RWPE1 (cell line): Measurements from ENCODE around the gene HLA-DRB1.

Experiments
- CTCF ChIA-PET: fragments of 350-600 bp; sonication (Branson Sonifier 250); formaldehyde crosslinking; extraction: SDS; loops from one replicate; lab custom pipeline; 2021; lab: Yijun Ruan, JAX
- POLR2A ChIA-PET: fragments of 400-600 bp; formaldehyde crosslinking; extraction: SDS; loops from one replicate; lab custom pipeline; 2020; ENCODE audit warnings: antibody characterized with exemption; ENCODE audit not compliant: low non-redundant PET; lab: Yijun Ruan, JAX
- DNase-seq: peaks from one replicate; pipeline ENCODE4 v3.0.0; 2012; ENCODE audit warnings: low spot score
- H3K27ac ChIP-seq: fragments of 450-650 bp; 2 replicates; pipeline ENCODE4 v1.5.1; 2017
- TF ChIP-seq, protein P1 (sequence below): fragments of 450-650 bp; conservative IDR thresholded peaks from 2 replicates; pipeline ENCODE4 v1.5.1; 2017; ENCODE audit warnings: low read depth, mild to moderate bottlenecking

The HLA-DRB1 gene

DNA sequence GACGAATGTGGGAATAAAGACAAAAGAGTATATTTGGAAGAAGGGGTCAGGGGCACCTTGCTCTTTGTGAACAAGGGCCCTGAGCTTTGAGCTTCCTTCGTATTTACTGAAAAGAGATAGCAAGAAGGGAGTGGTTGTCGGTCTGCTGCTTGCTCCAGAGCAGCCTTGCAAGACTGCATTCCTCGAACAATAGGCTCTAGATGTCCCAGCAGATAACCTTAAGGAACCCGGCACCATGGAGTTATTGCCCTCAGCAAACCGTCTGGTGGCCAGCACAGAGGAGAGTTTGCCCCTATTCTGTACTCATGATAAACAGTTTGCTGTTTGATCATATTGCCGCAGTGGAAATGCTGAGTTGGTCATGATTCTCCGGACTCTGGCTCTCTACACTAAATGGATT is 22.7 kb downstream of the HLA-DRB1 start:
- CTCF ChIA-PET, result no interaction called here
- POLR2A ChIA-PET, result no interaction called here
- no peak overlapping the region for H3K27ac ChIP-seq
- TF ChIP-seq, protein P1, sequence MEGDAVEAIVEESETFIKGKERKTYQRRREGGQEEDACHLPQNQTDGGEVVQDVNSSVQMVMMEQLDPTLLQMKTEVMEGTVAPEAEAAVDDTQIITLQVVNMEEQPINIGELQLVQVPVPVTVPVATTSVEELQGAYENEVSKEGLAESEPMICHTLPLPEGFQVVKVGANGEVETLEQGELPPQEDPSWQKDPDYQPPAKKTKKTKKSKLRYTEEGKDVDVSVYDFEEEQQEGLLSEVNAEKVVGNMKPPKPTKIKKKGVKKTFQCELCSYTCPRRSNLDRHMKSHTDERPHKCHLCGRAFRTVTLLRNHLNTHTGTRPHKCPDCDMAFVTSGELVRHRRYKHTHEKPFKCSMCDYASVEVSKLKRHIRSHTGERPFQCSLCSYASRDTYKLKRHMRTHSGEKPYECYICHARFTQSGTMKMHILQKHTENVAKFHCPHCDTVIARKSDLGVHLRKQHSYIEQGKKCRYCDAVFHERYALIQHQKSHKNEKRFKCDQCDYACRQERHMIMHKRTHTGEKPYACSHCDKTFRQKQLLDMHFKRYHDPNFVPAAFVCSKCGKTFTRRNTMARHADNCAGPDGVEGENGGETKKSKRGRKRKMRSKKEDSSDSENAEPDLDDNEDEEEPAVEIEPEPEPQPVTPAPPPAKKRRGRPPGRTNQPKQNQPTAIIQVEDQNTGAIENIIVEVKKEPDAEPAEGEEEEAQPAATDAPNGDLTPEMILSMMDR, result no peak
- DNase-seq, result no peak

DNA sequence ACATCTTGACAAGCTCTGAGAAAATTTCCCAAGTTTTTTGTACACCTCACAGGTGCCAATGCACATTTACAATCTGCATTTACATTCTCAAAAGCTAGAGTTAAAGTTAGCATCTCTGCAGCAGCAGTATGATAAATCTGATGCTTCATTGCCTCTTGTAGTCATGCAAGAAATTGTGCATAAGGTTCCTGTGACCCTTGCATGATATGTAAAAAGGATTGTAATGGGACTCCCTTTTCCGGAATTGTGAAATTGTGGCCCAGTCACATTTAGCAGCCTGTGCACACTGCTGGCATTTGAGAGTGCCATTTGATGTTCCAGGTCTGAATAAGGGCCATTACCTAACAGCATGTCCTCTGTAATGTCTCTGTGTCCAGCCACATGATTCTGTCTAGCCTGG is 24.1 kb downstream of the HLA-DRB1 start:
- H3K27ac ChIP-seq, result no peak overlapping the region
- TF ChIP-seq, protein P1, result no peak
- ChIA-PET POLR2A (no interaction called here), CTCF (no interaction called here)
- no peak for DNase-seq

DNA sequence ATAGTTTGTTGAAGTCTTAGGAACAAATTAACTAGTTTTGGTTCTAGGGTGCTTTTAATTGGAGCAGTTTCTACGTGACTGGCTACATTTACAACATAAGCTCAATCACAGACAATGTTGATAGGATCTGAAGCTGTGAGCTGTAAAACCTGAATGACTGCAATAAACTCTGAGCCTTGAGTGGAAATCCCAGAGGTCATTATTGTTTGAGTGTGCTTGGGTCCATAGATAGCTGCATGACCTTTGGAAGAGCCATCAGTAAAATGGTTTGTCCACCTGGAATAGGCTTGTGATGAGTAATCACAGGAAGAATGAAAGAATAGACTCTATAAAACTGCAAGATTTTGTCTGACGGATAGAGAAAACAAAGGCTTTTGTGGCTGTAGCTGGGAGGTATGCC is 26.7 kb downstream of the HLA-DRB1 start:
- TF ChIP-seq, protein P1, result no peak
- H3K27ac ChIP-seq, result no peak overlapping the region
- CTCF ChIA-PET, result interaction anchor here (0.6 kb wide), 1 partner anchor 1069 kb away, joined by 3 read pairs; no protein-coding TSS in a partner anchor
- POLR2A ChIA-PET, result no interaction called here
- no peak for DNase-seq

DNA sequence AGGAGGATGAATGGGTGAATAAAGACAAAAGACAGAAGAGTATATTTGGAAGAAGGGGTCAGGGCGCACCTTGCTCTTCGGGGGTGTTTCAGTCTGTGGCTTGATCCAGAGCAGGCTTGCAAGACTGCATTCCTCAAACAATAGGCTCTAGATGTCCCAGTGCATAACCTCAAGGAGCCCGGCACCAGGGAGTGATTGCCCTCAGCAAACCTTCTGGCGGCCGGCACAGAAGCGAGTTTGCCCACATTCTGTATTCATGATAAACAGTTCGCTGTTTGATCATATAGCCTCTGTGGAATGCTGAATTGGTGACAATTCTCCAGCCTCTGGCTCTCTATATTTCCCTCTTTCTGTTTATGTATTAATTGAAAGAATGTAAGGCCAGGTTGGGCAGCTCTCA is 29.9 kb downstream of the HLA-DRB1 start:
- no peak for DNase-seq
- TF ChIP-seq, protein P1, result no peak
- H3K27ac ChIP-seq, result no peak overlapping the region
- CTCF ChIA-PET, result no interaction called here
- POLR2A ChIA-PET, result no interaction called here

DNA sequence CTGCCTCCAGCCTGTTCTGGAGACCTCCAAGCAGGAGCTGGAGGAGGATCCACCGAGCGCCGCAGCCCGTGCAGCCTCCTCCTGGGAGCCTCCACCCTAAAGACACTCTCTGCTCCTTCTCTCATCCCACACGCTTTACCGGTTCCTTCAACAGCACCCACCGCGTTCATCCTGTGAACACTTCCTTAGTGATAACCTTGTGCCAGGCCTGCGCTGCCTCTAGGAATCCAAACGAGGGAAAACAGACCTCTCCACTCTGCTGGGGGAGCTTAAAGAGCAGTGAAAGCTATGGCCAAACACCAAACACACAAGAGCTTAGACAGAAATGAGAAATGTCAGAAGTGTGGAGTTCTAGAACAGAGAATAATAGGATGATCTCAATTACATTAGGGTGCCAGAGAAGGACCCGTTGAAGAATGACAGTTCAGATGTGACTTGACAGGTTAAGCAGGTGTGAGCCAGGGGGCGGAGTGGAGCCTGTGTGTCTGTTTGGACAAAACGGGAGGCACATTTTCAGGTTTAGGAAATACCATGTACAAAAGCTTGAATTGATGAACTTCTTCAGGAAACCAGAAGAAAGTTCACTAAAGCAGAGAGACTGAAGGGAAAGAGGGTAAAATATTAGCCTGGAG is 31.1 kb downstream of the HLA-DRB1 start:
- no peak overlapping the region for H3K27ac ChIP-seq
- TF ChIP-seq, protein P1, result no peak
- ChIA-PET CTCF (no interaction called here), POLR2A (no interaction called here)
- no peak for DNase-seq

DNA sequence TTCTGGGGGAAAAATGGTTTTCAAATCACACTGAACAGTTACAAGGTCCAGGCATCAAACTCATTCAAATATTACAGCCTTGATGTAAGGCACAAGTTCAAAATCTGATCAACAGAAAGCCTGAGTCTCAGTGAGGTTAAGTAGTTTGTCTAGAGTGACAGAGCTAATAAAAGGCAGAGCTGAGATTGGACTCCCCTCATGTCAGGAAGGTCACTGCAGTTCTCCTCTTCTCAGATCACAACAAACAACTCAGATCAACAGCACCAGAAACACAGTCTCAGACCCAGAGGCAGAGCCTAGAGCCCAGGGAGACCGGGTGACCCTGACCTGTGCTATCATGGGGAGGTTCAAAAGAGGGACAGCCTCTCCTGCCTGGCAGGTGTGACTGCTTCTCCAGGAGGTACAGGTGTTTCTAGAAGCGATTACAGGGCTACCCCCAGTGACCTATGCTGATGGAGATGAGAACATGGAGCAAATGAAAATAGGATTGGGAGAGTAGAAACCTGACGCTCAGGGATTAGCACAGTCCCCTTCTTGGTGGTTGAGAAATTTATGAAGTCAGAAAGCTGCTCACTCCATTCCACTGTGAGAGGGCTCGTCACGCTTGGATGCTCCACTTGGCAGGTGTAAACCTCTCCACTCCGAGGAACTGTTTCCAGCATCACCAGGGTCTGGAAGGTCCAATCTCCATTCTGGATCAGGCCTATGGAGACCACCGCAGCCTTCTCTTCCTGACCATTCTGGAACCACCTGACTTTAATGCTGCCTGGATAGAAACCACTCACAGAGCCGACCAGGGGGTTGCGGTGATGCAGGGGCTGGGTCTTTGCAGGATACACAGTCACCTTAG is 35.3 kb downstream of the HLA-DRB1 start:
- CTCF ChIA-PET, result no interaction called here
- POLR2A ChIA-PET, result no interaction called here
- H3K27ac ChIP-seq, result no peak overlapping the region
- TF ChIP-seq, protein P1, result no peak
- DNase-seq, result no peak
